A549 (cell line): ENCODE results near the gene KCNJ6. TPM values are rescaled to one million over a fixed set of nuclear protein-coding genes. Genes with fewer than 3 reads are reported as not detected.

Experiments
- ATAC-seq, 2 experiments: fragments of 200-7000 bp in 1 of 2; fragments of >200 bp in 1 of 2; cut with Nextera tagmentation in 1 of 2; cut with Tn5 transposase in 1 of 2; 3 replicates each; pipeline versions ENCODE4 v1.8.0 to v1.9.1; 2018 to 2020; ENCODE audit warnings: mild to moderate bottlenecking in 1 of 2, moderate library complexity in 1 of 2
- CTCF ChIA-PET: fragments of 300-600 bp; sonication (Branson Sonifier 250); formaldehyde crosslinking; extraction: SDS; loops from one replicate; lab custom pipeline; 2021; ENCODE audit warnings: antibody characterized with exemption, inconsistent platforms; lab: Yijun Ruan, JAX
- POLR2A ChIA-PET: fragments of 350-600 bp; formaldehyde crosslinking; extraction: SDS; loops from one replicate; lab custom pipeline; 2021; ENCODE audit warnings: antibody characterized with exemption, inconsistent platforms; lab: Yijun Ruan, JAX
- DNase-seq, 2 experiments: peaks; one replicate each; pipeline versions ENCODE4 v3.0.0 to v3.0.0-alpha.2; 2011 to 2016; ENCODE audit warnings: low read depth in 1 of 2, low spot score in 1 of 2
- FAIRE-seq: peaks from 2 replicates; lab custom pipeline; 2011; peaks lifted over from hg19 to GRCh38; lab: Jason Lieb, UNC
- H3K27ac ChIP-seq, 2 experiments: fragments of >200 bp; sonication (Bioruptor Twin); formaldehyde crosslinking; 3 replicates each; pipeline ENCODE4 v1.5.1; 2016 to 2017
- H3K4me1 ChIP-seq: fragments of >200 bp; sonication (Bioruptor Twin); formaldehyde crosslinking; 3 replicates; pipeline ENCODE4 v1.6.1; 2016
- H3K4me2 ChIP-seq: fragments of >200 bp; sonication (Bioruptor Twin); formaldehyde crosslinking; 3 replicates; pipeline ENCODE4 v1.6.1; 2016
- H3K4me3 ChIP-seq: fragments of >200 bp; sonication (Bioruptor Twin); formaldehyde crosslinking; 3 replicates; pipeline ENCODE4 v1.5.1; 2016
- H3K9me3 ChIP-seq: fragments of >200 bp; sonication (Bioruptor Twin); formaldehyde crosslinking; 3 replicates; pipeline ENCODE4 v1.6.1; 2016
- CBX8 ChIP-seq: fragments of 200-600 bp; sonication (generic); IDR thresholded peaks from 2 replicates; pipeline ENCODE4 v1.6.1; 2016
- CTCF ChIP-seq: fragments of >200 bp; sonication (Bioruptor Twin); formaldehyde crosslinking; IDR thresholded peaks from 3 replicates; pipeline ENCODE4 v1.5.1; 2016
- EHF ChIP-seq: fragments of 250-450 bp; sonication (Bioruptor Pico); IDR thresholded peaks from 2 replicates; pipeline ENCODE4 v1.5.0; 2020; ENCODE audit warnings: mild to moderate bottlenecking
- KDM5A ChIP-seq: fragments of 200-600 bp; sonication (generic); IDR thresholded peaks from 2 replicates; pipeline ENCODE4 v1.6.1; 2016; ENCODE audit warnings: antibody characterized with exemption, mild to moderate bottlenecking
- MAFK ChIP-seq: fragments of 450-650 bp; IDR thresholded peaks from 2 replicates; pipeline ENCODE4 v1.6.1; 2014; ENCODE audit not compliant: partially characterized antibody
- NPAS2 ChIP-seq: fragments of 250-450 bp; sonication (Bioruptor Pico); IDR thresholded peaks from 2 replicates; pipeline ENCODE4 v1.8.0; 2022; ENCODE audit warnings: mild to moderate bottlenecking, moderate library complexity, borderline replicate concordance
- NR3C1 ChIP-seq: fragments of >200 bp; sonication (Bioruptor Twin); formaldehyde crosslinking; IDR thresholded peaks from 3 replicates; pipeline ENCODE4 v1.6.1; 2017
- PBX3 ChIP-seq: IDR thresholded peaks from 2 replicates; pipeline ENCODE4 v1.6.1; 2012
- PHF8 ChIP-seq: fragments of 200-600 bp; sonication (generic); IDR thresholded peaks from 2 replicates; pipeline ENCODE4 v1.6.1; 2016; ENCODE audit warnings: low read depth, mild to moderate bottlenecking, antibody characterized with exemption, moderate library complexity, borderline replicate concordance
- POLR2AphosphoS2 ChIP-seq: conservative IDR thresholded peaks from 2 replicates; pipeline ENCODE4 v1.6.1; 2012; ENCODE audit warnings: low read length, improper control_type of control experiment, inconsistent platforms
- RAD21 ChIP-seq, 2 experiments: fragments of >200 bp in 1 of 2; sonication (Bioruptor Twin) in 1 of 2; formaldehyde crosslinking in 1 of 2; IDR thresholded peaks in 1 of 2; conservative IDR thresholded peaks in 1 of 2; 2 replicates in 1 of 2; 3 replicates in 1 of 2; pipeline ENCODE4 v1.6.1; 2012 to 2018; ENCODE audit warnings: inconsistent platforms in 1 of 2
- RFX5 ChIP-seq: fragments of 450-650 bp; IDR thresholded peaks from 2 replicates; pipeline ENCODE4 v1.7.1; 2014; ENCODE audit warnings: antibody characterized with exemption, mild to moderate bottlenecking, moderate library complexity
- SMC3 ChIP-seq: fragments of >200 bp; sonication (Bioruptor Twin); formaldehyde crosslinking; IDR thresholded peaks from 3 replicates; pipeline ENCODE4 v1.6.1; 2018; ENCODE audit warnings: inconsistent platforms
- SREBF2 ChIP-seq: fragments of 450-650 bp; IDR thresholded peaks from 2 replicates; pipeline ENCODE4 v1.6.1; 2014; ENCODE audit warnings: mild to moderate bottlenecking, moderate library complexity
- TP53 ChIP-seq: fragments of 250-450 bp; sonication (Bioruptor Pico); IDR thresholded peaks from 2 replicates; pipeline ENCODE4 v1.5.0; 2021; ENCODE audit warnings: mild to moderate bottlenecking, moderate library complexity
- ZC3H11A ChIP-seq: fragments of 450-650 bp; IDR thresholded peaks from 2 replicates; pipeline ENCODE4 v1.6.1; 2014; ENCODE audit warnings: antibody characterized with exemption, mild to moderate bottlenecking
- ZFP36 ChIP-seq: fragments of 450-650 bp; IDR thresholded peaks from 2 replicates; pipeline ENCODE4 v1.6.1; 2014; ENCODE audit warnings: borderline replicate concordance; ENCODE audit not compliant: partially characterized antibody
- ZNF302 ChIP-seq: fragments of 250-450 bp; sonication (Bioruptor Pico); IDR thresholded peaks from 2 replicates; pipeline ENCODE4 v1.9.0; 2021; ENCODE audit warnings: inconsistent platforms, mild to moderate bottlenecking, moderate library complexity
- WGBS: methylation state at CpG from one replicate; pipeline ENCODE4 v1.1.6; 2017; ENCODE audit errors: missing lambda C conversion rate; 5-methylcytosine and 5-hydroxymethylcytosine counted together
- polyA plus RNA-seq, 4 experiments: library from polyadenylated mRNA; depleted of rRNA in 3 of 4; stranded (reverse); fragments of >200 nt; fragmentation: RNase III in 1 of 4; extraction: RNeasy Plus Mini Kit Qiagen cat#74134 plus additional on column Dnase treatment in 1 of 4; gene quantifications; 2 replicates in 3 of 4; 3 replicates in 1 of 4; pipeline ENCODE4 v1.2.3, GENCODE V29; 2011 to 2017
- TF ChIP-seq, protein P1 (sequence below): fragments of 150-350 bp; IDR thresholded peaks from 2 replicates; pipeline ENCODE4 v1.6.1; 2014; ENCODE audit warnings: low read depth, mild to moderate bottlenecking, low read length
- TF ChIP-seq, protein P2 (sequence below): fragments of >200 bp; sonication (Bioruptor Twin); formaldehyde crosslinking; IDR thresholded peaks from 3 replicates; pipeline ENCODE4 v1.6.1; 2016
- TF ChIP-seq, protein P3 (sequence below): fragments of 450-650 bp; IDR thresholded peaks from 2 replicates; pipeline ENCODE4 v1.6.1; 2014; ENCODE audit warnings: antibody characterized with exemption

The KCNJ6 gene
- polyA plus RNA-seq, 2 of the 4 experiments (the other 2 are of a cell fraction), result 0.68 to 1.4 TPM

DNA sequence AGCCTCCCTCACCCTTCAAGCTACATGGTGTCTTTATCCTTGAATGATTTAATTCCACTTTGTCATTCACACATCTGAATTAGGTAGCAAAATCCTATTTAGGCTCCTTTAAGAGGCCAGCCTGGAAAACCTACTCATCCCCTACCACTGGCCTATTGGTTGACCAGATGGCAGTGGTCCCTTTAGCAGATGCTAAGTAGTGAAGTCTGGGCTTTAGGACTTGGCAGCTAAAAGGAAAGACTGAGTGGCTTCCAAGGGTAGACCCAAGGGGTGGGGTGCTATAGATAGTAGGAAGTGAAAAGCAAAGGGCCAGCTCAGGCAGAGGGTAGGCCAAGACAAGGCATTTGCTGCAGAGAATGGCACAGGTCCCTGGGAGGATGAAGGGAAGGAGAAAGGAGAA lies 46.6 kb downstream of the KCNJ6 start:
- H3K27ac ChIP-seq, result peak overlapping the region; percentile 46 to 49; a peak in 2 of 6 replicates
- POLR2A ChIA-PET, result no interaction called here
- ATAC-seq (no peak), DNase-seq (no peak), FAIRE-seq (no peak)
- CTCF ChIA-PET, result interaction anchor here (0.7 to 1.5 kb wide), 2 partner anchors 10 to 485 kb away, joined by 3 to 5 read pairs; no protein-coding TSS in a partner anchor
- no peak overlapping the region for H3K4me2 ChIP-seq
- H3K4me3 ChIP-seq, result no peak overlapping the region
- peaks cover 31% of the 10 kb centered on the region for H3K4me1 ChIP-seq
- H3K9me3 ChIP-seq, result no peaks in the 10 kb centered on the region
- TF ChIP-seq CTCF, result no peak
- TF ChIP-seq, protein P1, sequence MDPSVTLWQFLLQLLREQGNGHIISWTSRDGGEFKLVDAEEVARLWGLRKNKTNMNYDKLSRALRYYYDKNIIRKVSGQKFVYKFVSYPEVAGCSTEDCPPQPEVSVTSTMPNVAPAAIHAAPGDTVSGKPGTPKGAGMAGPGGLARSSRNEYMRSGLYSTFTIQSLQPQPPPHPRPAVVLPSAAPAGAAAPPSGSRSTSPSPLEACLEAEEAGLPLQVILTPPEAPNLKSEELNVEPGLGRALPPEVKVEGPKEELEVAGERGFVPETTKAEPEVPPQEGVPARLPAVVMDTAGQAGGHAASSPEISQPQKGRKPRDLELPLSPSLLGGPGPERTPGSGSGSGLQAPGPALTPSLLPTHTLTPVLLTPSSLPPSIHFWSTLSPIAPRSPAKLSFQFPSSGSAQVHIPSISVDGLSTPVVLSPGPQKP, result no peak

- CTCF ChIA-PET, result interaction anchor here (1.1 kb wide), 1 partner anchor 487 kb away, joined by 4 read pairs; no protein-coding TSS in a partner anchor
- DNase-seq, result no peak
- Histone ChIP-seq H3K4me3 (no peak overlapping the region), H3K27ac (peak overlapping the region in 1 of 2 experiments; percentile 19; a peak in 3 of 6 replicates), H3K4me2 (no peak overlapping the region), H3K9me3 (no peaks in the 10 kb centered on the region), H3K4me1 (peaks cover 31% of the 10 kb centered on the region)
- TF ChIP-seq ZFP36, result no peak
- TF ChIP-seq PHF8, result no peak
- TF ChIP-seq ZNF302 (CRISPR knock-in tag), result no peak
- TF ChIP-seq, protein P2, sequence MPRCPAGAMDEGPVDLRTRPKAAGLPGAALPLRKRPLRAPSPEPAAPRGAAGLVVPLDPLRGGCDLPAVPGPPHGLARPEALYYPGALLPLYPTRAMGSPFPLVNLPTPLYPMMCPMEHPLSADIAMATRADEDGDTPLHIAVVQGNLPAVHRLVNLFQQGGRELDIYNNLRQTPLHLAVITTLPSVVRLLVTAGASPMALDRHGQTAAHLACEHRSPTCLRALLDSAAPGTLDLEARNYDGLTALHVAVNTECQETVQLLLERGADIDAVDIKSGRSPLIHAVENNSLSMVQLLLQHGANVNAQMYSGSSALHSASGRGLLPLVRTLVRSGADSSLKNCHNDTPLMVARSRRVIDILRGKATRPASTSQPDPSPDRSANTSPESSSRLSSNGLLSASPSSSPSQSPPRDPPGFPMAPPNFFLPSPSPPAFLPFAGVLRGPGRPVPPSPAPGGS, result no peak
- TF ChIP-seq NPAS2, result no peak
- TF ChIP-seq TP53, result no peak
- TF ChIP-seq RAD21 (conservative IDR thresholded peaks at IDR 0.05 in 1 of 2, IDR thresholded peaks at IDR 0.05 in 1 of 2), result no peak
- no peak for TF ChIP-seq MAFK
- POLR2A ChIA-PET, result no interaction called here
- peak; percentile 48 to 73; a peak in 3 of 6 replicates for ATAC-seq
- FAIRE-seq, result no peak
- WGBS, result 49% methylated on average over 11 of the region's 11 CpGs
Measured at GRCh38 chr21:37868446-37869295, 47.6 kb downstream of the KCNJ6 start.

- no peak for TF ChIP-seq RFX5
- TF ChIP-seq PBX3, result no peak
- no peak for TF ChIP-seq POLR2AphosphoS2
- TF ChIP-seq, protein P3, sequence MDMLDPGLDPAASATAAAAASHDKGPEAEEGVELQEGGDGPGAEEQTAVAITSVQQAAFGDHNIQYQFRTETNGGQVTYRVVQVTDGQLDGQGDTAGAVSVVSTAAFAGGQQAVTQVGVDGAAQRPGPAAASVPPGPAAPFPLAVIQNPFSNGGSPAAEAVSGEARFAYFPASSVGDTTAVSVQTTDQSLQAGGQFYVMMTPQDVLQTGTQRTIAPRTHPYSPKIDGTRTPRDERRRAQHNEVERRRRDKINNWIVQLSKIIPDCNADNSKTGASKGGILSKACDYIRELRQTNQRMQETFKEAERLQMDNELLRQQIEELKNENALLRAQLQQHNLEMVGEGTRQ, result no peak
- TF ChIP-seq NPAS2, result no peak
- no peak for TF ChIP-seq SREBF2
- no peak for TF ChIP-seq TP53
- no peak for TF ChIP-seq SMC3
- no peak for TF ChIP-seq CBX8
- no peak for TF ChIP-seq ZNF302 (CRISPR knock-in tag)
- TF ChIP-seq EHF, result no peak
- no peak for TF ChIP-seq MAFK
- TF ChIP-seq ZC3H11A, result no peak
- no peak for TF ChIP-seq KDM5A
- no peak for TF ChIP-seq RAD21 (conservative IDR thresholded peaks at IDR 0.05 in 1 of 2, IDR thresholded peaks at IDR 0.05 in 1 of 2)
- TF ChIP-seq NR3C1, result no peak
- TF ChIP-seq, all 56 proteins: peak for 0
- DNase-seq (peak in 1 of 2 experiments; percentile 2), FAIRE-seq (no peak), ATAC-seq (no peak)
- Histone ChIP-seq H3K27ac (no peak overlapping the region), H3K4me2 (no peak overlapping the region), H3K9me3 (no peaks in the 10 kb centered on the region), H3K4me3 (no peak overlapping the region), H3K4me1 (peaks cover 20% of the 10 kb centered on the region)
- WGBS, result 61% methylated on average over 2 of the region's 2 CpGs
- ChIA-PET POLR2A (no interaction called here), CTCF (interaction anchor here (1.3 kb wide), 1 partner anchor 9 kb away, joined by 3 read pairs; no protein-coding TSS in a partner anchor)
Measured at GRCh38 chr21:37866027-37866426, 50.2 kb downstream of the KCNJ6 start.
